ENCODE measurements around the gene TDRD9.

The TDRD9 gene

DNA sequence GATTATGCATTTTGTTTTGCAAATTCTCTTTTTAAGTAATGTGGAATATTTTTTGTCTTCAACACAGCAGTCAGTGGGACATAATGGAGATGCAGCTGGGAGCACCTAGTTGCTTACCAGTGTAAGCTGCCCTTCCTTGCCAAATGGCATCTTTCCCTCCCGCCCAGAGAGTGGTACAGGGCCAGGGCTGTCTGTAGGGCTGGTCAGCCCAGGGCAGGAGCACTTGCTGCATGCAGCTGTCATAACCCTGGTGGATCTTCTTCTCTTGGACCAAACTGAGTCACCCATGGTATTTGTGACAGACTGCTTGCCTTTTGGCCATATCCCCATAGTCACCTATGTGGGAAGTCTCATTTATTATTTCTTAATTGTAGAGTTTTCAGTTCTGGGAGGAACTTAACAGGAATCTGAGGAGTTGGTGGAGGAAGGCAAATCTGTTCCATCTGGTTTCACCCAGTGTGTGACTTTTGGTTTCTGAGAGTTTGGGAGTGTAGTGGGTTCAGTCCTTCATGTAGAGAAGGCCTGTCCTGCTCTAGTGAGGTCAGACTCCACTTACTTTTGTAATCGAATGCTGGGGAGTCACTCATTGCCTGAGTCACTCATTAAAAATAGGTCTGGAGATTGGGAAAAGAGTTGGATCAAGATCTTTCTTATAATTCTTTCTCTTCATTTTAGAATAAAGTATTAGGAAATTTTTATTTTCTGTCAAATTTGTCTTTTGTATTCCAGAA, 95.2 kb downstream of the TDRD9 start:
- H3K27me3 ChIP-seq (ENCODE audit: control insufficient read depth, insufficient read depth, low read length) = no peaks in the 10 kb centered on the region
- no peak overlapping the region for H3K4me3 ChIP-seq (ENCODE audit: low read depth, low read length)
- H3K36me3 ChIP-seq (ENCODE audit: control insufficient read depth, insufficient read depth, low read length) = no peaks in the 10 kb centered on the region
- no peak overlapping the region for H3K9ac ChIP-seq (ENCODE audit: low read depth, low read length)
- no peaks in the 10 kb centered on the region for H3K4me1 ChIP-seq (ENCODE audit: control insufficient read depth, insufficient read depth, low read length)
- H3K9me3 ChIP-seq (ENCODE audit: control insufficient read depth, insufficient read depth, low read length) = no peaks in the 10 kb centered on the region

DNA sequence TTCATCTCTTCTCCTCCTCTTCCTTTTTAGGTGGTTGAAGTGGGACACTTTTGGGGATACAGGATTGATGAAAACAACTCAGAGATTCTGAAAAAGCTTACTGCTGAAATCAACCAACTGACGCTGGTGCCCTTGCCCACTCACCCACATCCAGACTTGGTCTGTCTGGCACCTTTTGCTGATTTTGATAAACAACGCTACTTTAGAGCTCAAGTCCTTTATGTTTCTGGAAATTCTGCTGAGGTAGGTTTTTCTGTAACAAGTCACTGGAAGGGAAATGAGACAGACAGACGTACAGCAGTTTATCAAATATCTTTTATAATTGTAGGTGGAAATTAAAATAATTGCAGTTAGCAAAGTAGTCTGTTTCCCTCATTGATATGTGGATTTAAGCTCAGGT, 97.3 kb downstream of the TDRD9 start:
- H3K27me3 ChIP-seq (ENCODE audit: control insufficient read depth, insufficient read depth, low read length) = no peaks in the 10 kb centered on the region
- H3K4me1 ChIP-seq (ENCODE audit: control insufficient read depth, insufficient read depth, low read length) = no peaks in the 10 kb centered on the region
- no peak overlapping the region for H3K4me3 ChIP-seq (ENCODE audit: low read depth, low read length)
- no peak overlapping the region for H3K9ac ChIP-seq (ENCODE audit: low read depth, low read length)
- no peaks in the 10 kb centered on the region for H3K9me3 ChIP-seq (ENCODE audit: control insufficient read depth, insufficient read depth, low read length)
- no peaks in the 10 kb centered on the region for H3K36me3 ChIP-seq (ENCODE audit: control insufficient read depth, insufficient read depth, low read length)

DNA sequence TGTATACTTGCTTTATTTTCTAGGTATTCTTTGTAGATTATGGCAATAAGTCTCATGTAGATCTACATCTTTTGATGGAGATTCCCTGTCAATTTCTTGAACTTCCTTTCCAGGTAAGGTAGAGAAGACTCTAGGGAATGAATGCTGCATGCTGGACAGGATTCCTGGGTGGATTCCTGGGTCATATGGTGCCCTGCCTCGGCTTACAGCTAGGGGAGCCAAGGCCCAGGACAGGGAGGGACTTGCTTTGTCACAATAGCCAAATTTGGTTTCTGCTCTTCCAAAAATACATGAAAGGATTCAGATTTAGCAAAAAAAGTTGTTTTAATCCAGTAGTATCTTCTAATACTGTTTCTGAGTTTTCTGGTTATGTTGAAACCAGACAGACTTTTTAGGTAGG, 97.8 kb downstream of the TDRD9 start:
- H3K4me1 ChIP-seq (ENCODE audit: control insufficient read depth, insufficient read depth, low read length) = no peaks in the 10 kb centered on the region
- no peaks in the 10 kb centered on the region for H3K36me3 ChIP-seq (ENCODE audit: control insufficient read depth, insufficient read depth, low read length)
- no peak overlapping the region for H3K9ac ChIP-seq (ENCODE audit: low read depth, low read length)
- no peaks in the 10 kb centered on the region for H3K9me3 ChIP-seq (ENCODE audit: control insufficient read depth, insufficient read depth, low read length)
- no peaks in the 10 kb centered on the region for H3K27me3 ChIP-seq (ENCODE audit: control insufficient read depth, insufficient read depth, low read length)
- no peak overlapping the region for H3K4me3 ChIP-seq (ENCODE audit: low read depth, low read length)

DNA sequence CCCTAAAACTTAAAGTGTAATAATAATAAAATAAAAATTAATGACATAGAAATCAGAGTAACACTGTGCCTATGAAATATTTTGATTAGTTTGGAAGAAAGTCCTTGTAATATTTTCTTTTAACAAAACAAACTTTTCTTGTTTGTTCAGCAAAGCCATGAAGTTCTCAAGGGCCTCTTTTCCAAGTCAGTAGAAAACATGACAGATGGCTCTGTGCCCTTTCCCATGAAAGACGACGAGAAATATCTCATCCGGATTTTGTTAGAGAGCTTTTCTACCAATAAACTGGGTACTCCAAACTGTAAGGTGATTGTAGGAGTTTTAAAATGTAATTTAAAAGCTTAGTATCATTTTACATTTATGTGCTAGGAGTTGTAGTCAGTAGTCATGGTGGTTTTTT, 102.7 kb downstream of the TDRD9 start:
- Histone ChIP-seq H3K9ac (ENCODE audit: low read depth, low read length) (no peak overlapping the region), H3K9me3 (ENCODE audit: control insufficient read depth, insufficient read depth, low read length) (no peaks in the 10 kb centered on the region), H3K4me3 (ENCODE audit: low read depth, low read length) (no peak overlapping the region), H3K36me3 (ENCODE audit: control insufficient read depth, insufficient read depth, low read length) (no peaks in the 10 kb centered on the region), H3K27me3 (ENCODE audit: control insufficient read depth, insufficient read depth, low read length) (no peaks in the 10 kb centered on the region), H3K4me1 (ENCODE audit: control insufficient read depth, insufficient read depth, low read length) (no peaks in the 10 kb centered on the region)

DNA sequence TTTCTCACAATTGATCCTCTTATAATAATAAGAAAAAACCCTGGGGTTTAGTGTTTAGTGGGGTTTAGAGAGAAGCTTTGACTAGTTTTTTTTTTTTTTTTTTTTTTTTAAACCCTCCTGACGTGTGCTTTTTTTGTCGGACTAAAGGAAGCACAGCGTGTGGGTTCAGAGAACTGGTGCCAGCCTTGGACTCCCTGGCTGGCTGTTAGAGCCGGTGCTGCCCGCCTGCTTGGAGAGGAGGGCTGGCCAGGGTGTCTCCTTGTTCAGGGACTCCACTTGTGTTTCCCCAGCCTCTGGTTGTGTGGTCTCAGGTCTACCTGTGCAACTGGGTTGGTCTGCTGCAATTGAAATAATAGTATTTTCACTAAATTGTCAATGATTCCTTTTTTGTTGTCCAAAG, 103.1 kb downstream of the TDRD9 start:
- H3K4me3 ChIP-seq (ENCODE audit: low read depth, low read length) = no peak overlapping the region
- H3K9me3 ChIP-seq (ENCODE audit: control insufficient read depth, insufficient read depth, low read length) = no peaks in the 10 kb centered on the region
- no peaks in the 10 kb centered on the region for H3K36me3 ChIP-seq (ENCODE audit: control insufficient read depth, insufficient read depth, low read length)
- no peaks in the 10 kb centered on the region for H3K27me3 ChIP-seq (ENCODE audit: control insufficient read depth, insufficient read depth, low read length)
- no peak overlapping the region for H3K9ac ChIP-seq (ENCODE audit: low read depth, low read length)
- H3K4me1 ChIP-seq (ENCODE audit: control insufficient read depth, insufficient read depth, low read length) = no peaks in the 10 kb centered on the region

DNA sequence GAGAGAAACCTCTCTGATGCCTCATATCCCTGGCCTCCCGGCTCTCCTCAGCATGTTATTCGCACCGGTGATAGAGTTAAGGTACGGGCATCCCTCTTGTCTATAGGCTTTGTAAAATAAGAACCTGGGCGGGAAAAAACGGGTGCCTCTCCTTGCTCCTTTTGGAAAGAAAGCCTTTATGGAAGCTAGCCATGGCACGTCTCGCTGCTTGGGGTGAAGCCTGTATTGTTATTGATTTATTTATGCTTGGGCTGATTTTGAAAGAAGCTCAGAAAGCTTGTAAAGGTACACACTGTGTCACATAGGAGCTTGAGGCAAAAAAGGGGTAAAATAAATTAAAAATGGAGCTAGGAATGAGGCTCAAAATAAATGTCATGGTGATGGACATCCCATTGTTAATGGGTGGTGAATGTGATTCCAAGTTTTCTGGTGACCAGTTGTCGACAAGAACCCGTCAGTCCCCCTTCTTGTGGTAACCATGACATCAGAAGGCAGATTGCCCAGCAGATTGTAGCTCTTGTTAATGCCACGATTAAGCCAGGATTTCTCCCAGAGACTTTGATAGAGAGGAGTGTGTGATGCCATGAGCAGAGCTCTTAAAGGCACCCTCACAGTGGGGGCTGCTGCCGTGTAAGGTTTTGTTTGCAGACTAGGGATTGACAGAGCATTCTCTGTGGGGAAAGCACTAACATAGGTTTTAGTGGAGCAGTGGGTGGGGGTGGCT, 106.9 kb downstream of the TDRD9 start:
- no peaks in the 10 kb centered on the region for H3K4me1 ChIP-seq (ENCODE audit: control insufficient read depth, insufficient read depth, low read length)
- H3K9ac ChIP-seq (ENCODE audit: low read depth, low read length) = no peak overlapping the region
- no peaks in the 10 kb centered on the region for H3K36me3 ChIP-seq (ENCODE audit: control insufficient read depth, insufficient read depth, low read length)
- H3K9me3 ChIP-seq (ENCODE audit: control insufficient read depth, insufficient read depth, low read length) = no peaks in the 10 kb centered on the region
- H3K27me3 ChIP-seq (ENCODE audit: control insufficient read depth, insufficient read depth, low read length) = no peaks in the 10 kb centered on the region
- no peak overlapping the region for H3K4me3 ChIP-seq (ENCODE audit: low read depth, low read length)

DNA sequence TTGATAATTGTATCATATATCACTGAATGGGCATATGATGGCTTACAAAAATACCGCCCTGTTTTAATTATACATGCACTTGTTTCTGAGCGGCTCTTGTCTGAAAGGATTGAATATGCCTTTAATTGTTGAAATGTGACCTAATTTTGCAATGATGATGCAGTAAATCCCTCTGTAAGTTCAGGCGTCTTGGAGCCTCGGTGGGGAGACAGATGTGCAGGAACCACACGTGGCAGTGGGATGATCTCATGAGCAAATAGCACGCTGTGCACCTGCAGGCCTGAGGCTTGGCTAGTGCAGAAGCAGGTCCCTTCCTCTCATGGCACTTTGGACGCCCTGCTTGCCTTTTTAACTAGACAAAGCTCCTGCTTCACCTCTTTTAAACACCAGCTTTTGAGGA, 108.0 kb downstream of the TDRD9 start:
- Histone ChIP-seq H3K27me3 (ENCODE audit: control insufficient read depth, insufficient read depth, low read length) (no peaks in the 10 kb centered on the region), H3K4me3 (ENCODE audit: low read depth, low read length) (no peak overlapping the region), H3K9me3 (ENCODE audit: control insufficient read depth, insufficient read depth, low read length) (no peaks in the 10 kb centered on the region)

DNA sequence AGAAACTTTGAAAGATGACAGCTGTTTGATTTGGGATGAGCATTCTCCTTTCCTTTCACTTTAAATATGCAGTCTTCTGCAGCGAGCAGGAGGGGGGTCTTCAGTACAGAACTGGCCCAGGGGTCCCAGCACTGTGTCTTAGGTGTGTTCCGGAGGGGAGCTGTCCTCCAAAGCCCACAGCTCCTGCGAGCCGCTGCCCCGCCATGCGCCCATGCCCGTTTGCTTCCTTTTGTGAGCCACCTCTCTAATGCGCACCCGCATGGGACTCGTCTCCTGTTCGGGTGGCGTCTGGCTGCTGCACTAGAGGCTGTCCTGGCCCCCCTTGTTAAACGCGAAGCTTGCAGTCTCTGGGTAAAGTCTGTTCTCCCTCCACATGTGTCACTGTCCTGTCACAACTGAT, 108.8 kb downstream of the TDRD9 start:
- H3K4me1 ChIP-seq (ENCODE audit: control insufficient read depth, insufficient read depth, low read length) = no peaks in the 10 kb centered on the region
- H3K9ac ChIP-seq (ENCODE audit: low read depth, low read length) = no peak overlapping the region
- H3K36me3 ChIP-seq (ENCODE audit: control insufficient read depth, insufficient read depth, low read length) = no peaks in the 10 kb centered on the region
- no peak overlapping the region for H3K4me3 ChIP-seq (ENCODE audit: low read depth, low read length)
- H3K9me3 ChIP-seq (ENCODE audit: control insufficient read depth, insufficient read depth, low read length) = no peaks in the 10 kb centered on the region
- no peaks in the 10 kb centered on the region for H3K27me3 ChIP-seq (ENCODE audit: control insufficient read depth, insufficient read depth, low read length)

More for the DNA sequence above, 108.0 kb downstream of the TDRD9 start:
- H3K4me1 ChIP-seq (ENCODE audit: control insufficient read depth, insufficient read depth, low read length) = no peaks in the 10 kb centered on the region
- no peaks in the 10 kb centered on the region for H3K36me3 ChIP-seq (ENCODE audit: control insufficient read depth, insufficient read depth, low read length)
- no peak overlapping the region for H3K9ac ChIP-seq (ENCODE audit: low read depth, low read length)

DNA sequence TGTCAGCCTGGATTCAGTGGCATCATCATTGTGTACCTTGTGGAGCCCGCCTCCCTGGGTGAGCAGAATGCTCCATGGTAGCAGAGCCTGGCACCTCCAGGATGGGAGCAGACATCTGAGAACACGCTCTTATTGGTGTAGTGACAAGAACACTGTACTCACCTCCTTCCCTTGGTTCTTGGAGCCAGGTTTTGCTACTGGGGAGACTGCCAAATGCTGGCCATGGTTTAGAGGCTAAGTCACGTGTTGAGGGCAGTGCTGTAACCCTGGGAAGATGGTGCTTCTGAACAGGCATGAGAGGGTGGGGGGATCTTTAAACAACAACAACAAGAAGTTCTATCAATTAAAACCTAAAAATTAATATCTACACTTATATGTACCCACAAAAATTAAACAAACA, 109.6 kb downstream of the TDRD9 start:
- Histone ChIP-seq H3K4me1 (ENCODE audit: control insufficient read depth, insufficient read depth, low read length) (no peaks in the 10 kb centered on the region), H3K27me3 (ENCODE audit: control insufficient read depth, insufficient read depth, low read length) (no peaks in the 10 kb centered on the region), H3K9ac (ENCODE audit: low read depth, low read length) (no peak overlapping the region), H3K4me3 (ENCODE audit: low read depth, low read length) (no peak overlapping the region), H3K36me3 (ENCODE audit: control insufficient read depth, insufficient read depth, low read length) (no peaks in the 10 kb centered on the region), H3K9me3 (ENCODE audit: control insufficient read depth, insufficient read depth, low read length) (no peaks in the 10 kb centered on the region)

DNA sequence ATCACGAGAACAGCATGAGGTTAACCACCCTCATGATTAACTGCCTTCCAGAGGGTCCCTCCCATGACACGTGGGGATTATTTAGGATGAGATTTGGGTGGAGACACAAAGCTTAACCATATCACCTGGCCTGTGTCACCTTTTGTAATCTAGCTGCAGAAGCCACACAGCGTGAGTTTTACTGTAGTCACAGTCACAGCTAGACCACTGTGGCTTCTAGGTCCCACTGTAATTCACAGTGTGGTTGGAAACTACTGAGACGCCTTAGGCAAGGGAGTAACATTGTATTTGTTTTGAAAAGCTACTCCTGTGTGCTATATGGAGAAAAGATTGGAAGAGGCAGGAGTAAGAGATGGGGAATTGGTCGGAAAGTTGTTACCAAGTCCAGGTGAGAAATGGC, 111.0 kb downstream of the TDRD9 start:
- Histone ChIP-seq H3K27me3 (ENCODE audit: control insufficient read depth, insufficient read depth, low read length) (no peaks in the 10 kb centered on the region), H3K9me3 (ENCODE audit: control insufficient read depth, insufficient read depth, low read length) (no peaks in the 10 kb centered on the region), H3K4me1 (ENCODE audit: control insufficient read depth, insufficient read depth, low read length) (no peaks in the 10 kb centered on the region), H3K36me3 (ENCODE audit: control insufficient read depth, insufficient read depth, low read length) (no peaks in the 10 kb centered on the region), H3K4me3 (ENCODE audit: low read depth, low read length) (no peak overlapping the region), H3K9ac (ENCODE audit: low read depth, low read length) (no peak overlapping the region)

DNA sequence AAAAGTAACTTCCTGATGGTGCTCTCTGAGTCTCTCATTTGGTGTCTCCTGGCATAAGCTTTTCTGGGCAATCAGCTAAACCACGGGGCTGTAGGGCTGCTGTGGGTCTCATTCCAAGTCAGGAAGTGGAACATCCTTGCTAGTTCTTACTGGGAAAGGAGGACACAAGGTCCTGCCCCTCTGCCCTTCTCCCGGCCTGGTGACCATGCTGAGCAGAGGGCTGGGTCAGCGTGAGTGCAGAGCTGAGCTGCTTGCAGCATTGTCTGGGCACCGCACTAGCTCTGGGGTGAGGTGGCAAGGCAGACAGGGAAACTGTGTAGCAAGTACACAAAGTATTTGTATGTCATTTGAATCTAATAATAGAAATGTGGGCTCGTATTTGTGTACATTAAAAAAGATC, 112.3 kb downstream of the TDRD9 start:
- Histone ChIP-seq H3K9ac (ENCODE audit: low read depth, low read length) (no peak overlapping the region), H3K4me1 (ENCODE audit: control insufficient read depth, insufficient read depth, low read length) (no peaks in the 10 kb centered on the region), H3K36me3 (ENCODE audit: control insufficient read depth, insufficient read depth, low read length) (no peaks in the 10 kb centered on the region), H3K9me3 (ENCODE audit: control insufficient read depth, insufficient read depth, low read length) (no peaks in the 10 kb centered on the region), H3K4me3 (ENCODE audit: low read depth, low read length) (no peak overlapping the region), H3K27me3 (ENCODE audit: control insufficient read depth, insufficient read depth, low read length) (no peaks in the 10 kb centered on the region)

DNA sequence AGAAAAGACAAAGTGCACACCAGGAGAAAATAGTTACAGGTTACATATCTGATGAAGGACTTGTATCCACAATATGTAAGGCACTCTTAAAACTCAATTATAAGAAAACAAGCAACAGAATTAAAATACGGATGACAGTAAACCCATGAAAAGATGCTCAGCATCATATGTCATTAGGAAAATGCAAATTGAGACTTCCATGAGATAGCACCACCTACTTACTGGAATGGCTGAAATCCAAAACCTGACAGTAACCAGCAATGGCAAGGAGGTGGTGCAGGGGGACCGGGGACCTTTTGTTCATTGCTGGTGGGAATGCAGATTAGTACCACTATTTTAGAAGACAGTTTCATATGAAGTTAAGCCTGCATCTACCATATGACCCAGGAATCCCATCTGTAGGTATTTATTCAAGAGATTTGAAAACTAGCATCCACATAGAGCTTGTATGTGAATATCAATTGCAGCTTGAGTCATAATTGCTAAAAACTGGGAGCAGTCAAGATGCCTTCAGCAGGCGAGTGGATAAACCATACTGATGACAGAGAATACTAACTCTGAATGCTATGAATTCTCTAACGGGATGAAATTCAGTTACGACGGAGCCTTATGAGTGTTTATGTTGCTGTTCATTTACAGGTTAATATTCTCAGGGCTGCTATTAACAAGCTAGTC, 113.3 kb downstream of the TDRD9 start:
- Histone ChIP-seq H3K27me3 (ENCODE audit: control insufficient read depth, insufficient read depth, low read length) (no peaks in the 10 kb centered on the region), H3K9ac (ENCODE audit: low read depth, low read length) (no peak overlapping the region), H3K4me3 (ENCODE audit: low read depth, low read length) (no peak overlapping the region), H3K4me1 (ENCODE audit: control insufficient read depth, insufficient read depth, low read length) (no peaks in the 10 kb centered on the region), H3K9me3 (ENCODE audit: control insufficient read depth, insufficient read depth, low read length) (no peaks in the 10 kb centered on the region), H3K36me3 (ENCODE audit: control insufficient read depth, insufficient read depth, low read length) (no peaks in the 10 kb centered on the region)

Data from iPS-15b (cell line).